HG03460 (cell line): Measurements from ENCODE around the gene DLGAP1.
"Not testable (repeated sequence)": the region's sequence is repeated elsewhere in the genome, so short reads cannot be mapped to it uniquely, and the experiment has no call there.

Experiments used
- ATAC-seq: cut with Tn5 transposase; IDR thresholded peaks from one replicate; pipeline ENCODE4 v1.9.1; 2021; ENCODE audit not compliant: unreplicated experiment

DLGAP1 gene

GRCh38 chr18:3493501-3494244 is 961.4 kb downstream of the DLGAP1 start:
- ATAC-seq: no peak

GRCh38 chr18:3492721-3493120 is 962.4 kb downstream of the DLGAP1 start:
- no peak for ATAC-seq

- ATAC-seq: no peak
Measured at GRCh38 chr18:3491981-3492555, 963.0 kb downstream of the DLGAP1 start.

DNA sequence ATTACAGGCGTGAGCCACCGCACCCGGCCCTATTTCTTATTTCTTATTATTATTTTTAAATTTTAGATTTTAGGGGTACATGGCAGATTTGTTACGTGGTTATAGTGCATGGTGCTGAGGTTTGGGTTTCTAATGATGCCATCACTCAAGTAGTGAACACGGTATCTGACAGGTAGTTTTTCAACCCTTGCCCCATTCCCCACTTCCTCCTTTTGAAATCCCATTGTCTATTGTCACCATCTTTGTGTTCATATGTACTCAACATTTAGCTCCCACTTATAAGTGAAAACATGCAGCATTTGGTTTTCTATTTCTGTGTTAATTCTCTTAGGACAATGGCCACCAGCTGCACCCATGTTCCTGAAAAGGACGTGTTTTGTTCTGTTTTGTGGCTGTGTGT is 965.6 kb downstream of the DLGAP1 start:
- no peak for ATAC-seq

DNA sequence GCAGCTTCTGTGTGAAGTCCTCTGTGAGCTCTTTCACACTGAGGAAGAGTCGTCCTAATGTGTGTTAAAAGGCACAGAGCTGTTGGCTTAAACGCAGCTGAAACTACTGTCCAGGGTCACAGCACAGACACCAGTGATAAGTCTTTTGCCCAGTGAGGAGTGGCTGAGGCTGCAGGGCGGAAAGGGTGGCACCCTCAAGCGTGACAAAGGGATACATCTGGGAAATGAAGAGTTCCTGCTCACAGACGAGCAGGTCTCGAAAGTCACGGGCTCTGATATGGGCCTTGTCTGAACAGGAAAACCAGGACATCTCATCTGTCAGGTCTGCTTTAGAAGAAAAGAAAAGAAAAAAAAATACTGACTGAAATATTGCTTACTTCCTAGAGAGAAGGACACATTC is 968.6 kb downstream of the DLGAP1 start:
- no peak for ATAC-seq

- ATAC-seq: no peak
Measured at GRCh38 chr18:3485153-3486149, 969.7 kb downstream of the DLGAP1 start.

DNA sequence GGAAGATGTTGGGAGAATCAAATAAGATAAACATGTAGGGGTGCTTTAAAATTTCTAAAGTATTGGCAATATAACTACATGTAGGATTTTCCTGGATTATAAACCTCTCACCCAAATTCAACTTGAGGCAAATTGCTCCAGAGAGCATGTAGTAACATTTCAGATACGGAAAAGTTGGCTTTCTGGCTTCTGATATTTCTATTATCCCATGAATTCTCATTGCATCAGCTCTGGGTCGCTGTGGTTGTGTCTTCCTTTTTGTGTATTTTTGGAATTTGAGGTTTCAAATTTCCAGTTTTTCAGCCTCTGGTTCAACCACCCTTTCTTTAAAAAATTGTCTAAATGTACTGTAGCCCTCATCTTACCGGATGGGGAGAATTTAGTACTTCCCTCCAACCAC is 972.8 kb downstream of the DLGAP1 start:
- ATAC-seq: no peak

GRCh38 chr18:3481696-3482210 is 973.4 kb downstream of the DLGAP1 start:
- no peak for ATAC-seq

- no peak for ATAC-seq
Measured at GRCh38 chr18:3480827-3481573, 974.1 kb downstream of the DLGAP1 start.

GRCh38 chr18:3479978-3480509 is 975.1 kb downstream of the DLGAP1 start:
- ATAC-seq: no peak

DNA sequence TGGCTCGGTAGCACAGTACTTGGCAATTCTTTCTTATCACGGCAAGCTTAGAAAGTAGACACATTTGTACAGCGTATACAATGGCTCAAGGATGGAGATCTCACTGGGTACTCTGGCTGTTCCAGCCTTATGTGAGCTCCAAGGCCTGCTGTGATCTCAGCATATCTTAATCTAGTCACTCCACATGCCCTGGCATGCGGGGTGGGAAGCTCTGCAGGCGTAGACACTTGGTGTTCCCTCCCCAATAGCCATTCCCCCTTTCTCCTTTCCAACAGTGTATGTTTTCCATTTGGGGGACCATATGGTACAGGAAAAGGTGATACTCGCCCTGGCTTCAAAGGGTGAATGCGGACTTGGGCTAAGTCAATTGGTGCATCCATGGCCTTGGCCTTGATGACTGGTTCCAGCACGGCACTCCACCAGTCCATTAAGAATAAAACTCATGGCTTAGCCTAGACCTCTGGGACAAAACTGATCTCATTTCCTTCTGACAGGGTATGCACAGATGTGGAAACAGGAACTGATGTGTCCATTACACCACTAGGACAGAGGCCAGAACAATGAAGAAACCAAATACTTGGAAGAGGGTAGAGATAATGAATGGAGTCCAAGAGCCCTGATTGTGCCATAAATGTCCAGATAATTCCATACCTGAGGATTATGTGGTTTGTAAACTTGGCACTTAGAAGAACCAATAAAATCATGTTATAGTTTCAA is 976.7 kb downstream of the DLGAP1 start:
- ATAC-seq: no peak

- peak; percentile 88 for ATAC-seq
Measured at GRCh38 chr18:3472681-3473544, 982.2 kb downstream of the DLGAP1 start.

DNA sequence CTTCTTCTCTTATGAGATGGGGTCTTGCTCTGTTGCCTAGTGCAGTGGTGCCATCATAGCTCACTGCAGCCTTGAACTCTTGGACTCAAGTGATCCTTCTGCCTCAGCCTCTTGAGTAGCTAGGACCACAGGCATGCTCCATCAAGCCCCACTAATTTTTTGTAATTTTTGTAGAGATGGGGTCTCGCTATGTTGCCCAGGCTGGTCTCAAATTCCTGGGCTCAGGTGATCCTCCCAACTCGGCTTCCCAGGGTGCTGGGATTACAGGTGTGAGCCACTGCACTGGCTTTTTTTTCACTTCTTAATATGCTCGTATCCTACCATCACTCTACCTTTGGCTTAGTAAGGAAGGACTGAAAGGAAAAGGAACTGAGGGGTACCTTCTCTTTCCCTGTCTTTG is 983.0 kb downstream of the DLGAP1 start:
- not testable (repeated sequence) for ATAC-seq

GRCh38 chr18:3471141-3471648 is 983.9 kb downstream of the DLGAP1 start:
- ATAC-seq: no peak

DNA sequence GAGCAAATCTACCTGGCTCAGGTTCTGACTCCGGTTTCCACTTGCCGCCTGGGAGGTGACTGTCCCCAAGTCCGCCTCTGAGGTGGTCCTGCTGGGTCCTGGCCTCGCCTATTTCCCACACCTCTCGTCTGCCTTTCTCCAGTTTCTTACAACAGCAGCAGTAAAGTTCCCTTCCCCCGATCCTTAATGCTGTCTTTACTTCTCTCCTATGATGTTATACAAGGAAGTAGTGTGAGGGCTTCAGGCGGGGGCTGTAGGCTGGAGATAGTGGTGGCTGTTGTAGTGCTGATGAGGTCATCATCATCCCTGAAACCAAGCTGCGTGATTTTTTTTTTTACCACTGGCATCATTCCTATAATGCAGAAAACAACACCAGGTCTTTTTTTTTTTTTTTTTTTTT is 986.3 kb downstream of the DLGAP1 start:
- no peak for ATAC-seq

DNA sequence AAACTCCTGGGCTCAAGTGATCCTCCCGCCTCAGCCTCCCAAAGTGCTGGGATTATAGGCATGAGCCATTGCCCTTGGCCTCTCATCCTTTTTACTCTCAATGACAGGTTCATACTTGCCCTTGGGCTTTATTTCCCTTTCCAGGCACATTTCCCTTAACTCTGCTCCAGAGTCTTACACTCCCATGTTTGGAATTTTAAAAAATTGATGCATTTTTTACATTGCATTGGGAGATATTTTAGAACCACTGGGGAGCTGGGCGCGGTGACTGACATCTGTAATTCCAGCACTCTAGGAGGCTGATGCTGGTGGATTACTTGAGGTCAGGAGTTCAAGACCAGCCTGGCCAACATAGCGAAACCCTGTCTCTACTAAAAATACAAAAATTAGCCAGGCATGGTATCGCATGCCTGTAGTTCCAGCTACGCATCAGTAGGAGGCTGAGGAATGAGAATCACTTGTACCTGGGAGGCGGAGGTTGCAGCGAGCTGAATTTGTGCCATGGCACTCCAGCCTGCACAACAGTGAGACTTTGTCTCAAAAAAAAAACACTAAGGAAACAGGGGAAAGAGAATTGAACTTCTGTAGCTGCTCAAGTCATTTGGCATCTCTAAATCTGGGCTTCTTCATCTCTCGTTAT is 986.9 kb downstream of the DLGAP1 start:
- no peak for ATAC-seq

DNA sequence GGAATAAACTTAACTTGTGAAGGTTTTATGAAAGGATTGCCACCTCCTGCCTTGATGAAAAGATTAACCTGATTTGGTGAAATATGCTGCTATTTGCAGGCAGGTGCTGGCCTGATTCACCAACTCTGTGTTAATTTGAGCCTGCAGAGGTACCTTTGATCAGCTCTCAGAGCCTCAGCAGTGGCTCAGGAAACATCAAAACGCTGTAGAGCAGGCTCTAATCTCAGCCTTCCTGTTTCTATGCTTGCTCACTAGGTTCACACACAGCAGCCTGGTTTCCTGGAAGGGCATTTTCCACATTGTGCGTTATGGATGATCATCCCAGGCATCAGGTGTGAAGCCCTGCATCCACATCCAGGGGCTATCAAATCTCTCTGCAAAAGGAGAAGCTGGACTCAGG is 988.2 kb downstream of the DLGAP1 start:
- no peak for ATAC-seq

DNA sequence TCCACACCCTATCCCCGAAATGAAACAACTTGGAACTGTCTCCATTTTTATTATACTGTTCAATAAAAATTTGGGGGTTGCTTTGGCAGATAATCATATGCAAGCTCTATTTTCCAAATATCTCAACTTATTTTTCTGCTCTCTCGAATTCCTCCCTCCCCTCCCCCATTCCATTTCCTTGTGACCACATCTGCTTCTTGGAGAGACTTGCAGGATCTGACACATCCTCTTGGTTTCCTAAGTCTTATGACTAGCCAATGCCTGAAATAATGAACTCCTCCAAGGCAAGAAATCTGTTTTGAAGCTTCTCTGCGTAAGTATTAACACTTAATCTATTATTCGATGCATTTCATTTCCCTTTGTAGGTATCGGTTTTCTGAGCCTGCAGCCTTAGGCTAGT is 989.1 kb downstream of the DLGAP1 start:
- no peak for ATAC-seq
